Sciatic nerve (tissue), 2 donors: ENCODE measurements around the gene UVSSA. TPM values are rescaled to one million over a fixed set of nuclear protein-coding genes. Genes with fewer than 3 reads are reported as not detected.

Experiments used
- ATAC-seq: fragments of 200-7000 bp; cut with Tn5 transposase; one replicate; pipeline ENCODE4 v1.9.1; 2020; ENCODE audit warnings: mild to moderate bottlenecking, moderate library complexity
- DNase-seq: peaks from one replicate; pipeline ENCODE4 v3.0.0-alpha.2; 2020; ENCODE audit warnings: low spot score
- intact Hi-C: fragments of 100-400 bp; cut with DNase I; formaldehyde crosslinking; loops from one replicate; pipeline ENCODE4 v1.14.2; 2022
- total RNA-seq: library from RNA; stranded (reverse); fragmentation: NEBNext Ultra II Directional; extraction: Animal tissue kit (Norgen Biotek cat#: 25700); gene quantifications from one replicate; pipeline ENCODE4 v1.2.1, GENCODE V29; 2021
- donor health status: DM: no; HTN: no; CAD: no.
- donor health status: DM: no; HTN: no; CAD: no.

The UVSSA gene
- 33.5 TPM for total RNA-seq

- DNase-seq (peak; percentile 100), ATAC-seq (peak; percentile 98)
- intact Hi-C loops = loop anchor here (5.0 kb wide), 1 partner anchor 100 kb away; the partner anchor contains the start of gene CTBP1
Measured at GRCh38 chr4:1346781-1347409, at the start of gene UVSSA. Gene UVSSA, plus strand, starts transcription at chr4:1347208. Its CDS starts 884 bp downstream, at chr4:1348092.

GRCh38 chr4:1297456-1298325, 49.3 kb upstream of the UVSSA start:
- ATAC-seq (no peak), DNase-seq (peak; percentile 38)
- intact Hi-C loops = no loop called here

GRCh38 chr4:1298461-1298860, 48.5 kb upstream of the UVSSA start:
- no peak for ATAC-seq
- intact Hi-C loops = no loop called here
- DNase-seq = peak; percentile 26

- no peak for ATAC-seq
- peak; percentile 34 for DNase-seq
- intact Hi-C loops = no loop called here
Measured at GRCh38 chr4:1299301-1299860, 47.6 kb upstream of the UVSSA start.

GRCh38 chr4:1300466-1301455, 46.2 kb upstream of the UVSSA start:
- intact Hi-C loops = no loop called here

GRCh38 chr4:1302159-1302558, 44.8 kb upstream of the UVSSA start:
- intact Hi-C loops = no loop called here
- ATAC-seq (no peak), DNase-seq (no peak)

More at GRCh38 chr4:1300466-1301455, 46.2 kb upstream of the UVSSA start:
- no peak for DNase-seq
- ATAC-seq = peak; percentile 71

- DNase-seq (no peak), ATAC-seq (no peak)
- intact Hi-C loops = no loop called here
Measured at GRCh38 chr4:1305261-1305711, 41.7 kb upstream of the UVSSA start.

- intact Hi-C loops = no loop called here
- no peak for DNase-seq
- no peak for ATAC-seq
Measured at GRCh38 chr4:1305781-1306455, 41.1 kb upstream of the UVSSA start.

GRCh38 chr4:1307951-1308735, 38.9 kb upstream of the UVSSA start:
- DNase-seq = no peak
- intact Hi-C loops = no loop called here
- no peak for ATAC-seq

- ATAC-seq = peak; percentile 99
- intact Hi-C loops = no loop called here
Measured at GRCh38 chr4:1309261-1310010, 37.6 kb upstream of the UVSSA start.

GRCh38 chr4:1310031-1310795, 36.8 kb upstream of the UVSSA start:
- ATAC-seq (no peak), DNase-seq (no peak)
- intact Hi-C loops = no loop called here

More at GRCh38 chr4:1309261-1310010, 37.6 kb upstream of the UVSSA start:
- peak; percentile 95 for DNase-seq

- ATAC-seq (no peak), DNase-seq (no peak)
- intact Hi-C loops = no loop called here
Measured at GRCh38 chr4:1310796-1311631, 36.0 kb upstream of the UVSSA start.

GRCh38 chr4:1312821-1313640, 34.0 kb upstream of the UVSSA start:
- intact Hi-C loops = no loop called here
- DNase-seq (no peak), ATAC-seq (no peak)

- intact Hi-C loops = no loop called here
- DNase-seq (no peak), ATAC-seq (no peak)
Measured at GRCh38 chr4:1315306-1315705, 31.7 kb upstream of the UVSSA start.
